Measurements from ENCODE around the gene WDPCP. TPM values are rescaled to one million over a fixed set of nuclear protein-coding genes. Genes with fewer than 3 reads are reported as not detected.

Gene WDPCP
- total and polyA plus RNA-seq, 2 of the 13 experiments (the other 11 are each of a cell fraction or from before 2014, with no cell fraction given): 2.9 to 5.2 TPM

GRCh38 chr2:63192889-63193774 lies 395.1 kb downstream of the WDPCP start (continued):
- TF ChIP-seq, protein P1, sequence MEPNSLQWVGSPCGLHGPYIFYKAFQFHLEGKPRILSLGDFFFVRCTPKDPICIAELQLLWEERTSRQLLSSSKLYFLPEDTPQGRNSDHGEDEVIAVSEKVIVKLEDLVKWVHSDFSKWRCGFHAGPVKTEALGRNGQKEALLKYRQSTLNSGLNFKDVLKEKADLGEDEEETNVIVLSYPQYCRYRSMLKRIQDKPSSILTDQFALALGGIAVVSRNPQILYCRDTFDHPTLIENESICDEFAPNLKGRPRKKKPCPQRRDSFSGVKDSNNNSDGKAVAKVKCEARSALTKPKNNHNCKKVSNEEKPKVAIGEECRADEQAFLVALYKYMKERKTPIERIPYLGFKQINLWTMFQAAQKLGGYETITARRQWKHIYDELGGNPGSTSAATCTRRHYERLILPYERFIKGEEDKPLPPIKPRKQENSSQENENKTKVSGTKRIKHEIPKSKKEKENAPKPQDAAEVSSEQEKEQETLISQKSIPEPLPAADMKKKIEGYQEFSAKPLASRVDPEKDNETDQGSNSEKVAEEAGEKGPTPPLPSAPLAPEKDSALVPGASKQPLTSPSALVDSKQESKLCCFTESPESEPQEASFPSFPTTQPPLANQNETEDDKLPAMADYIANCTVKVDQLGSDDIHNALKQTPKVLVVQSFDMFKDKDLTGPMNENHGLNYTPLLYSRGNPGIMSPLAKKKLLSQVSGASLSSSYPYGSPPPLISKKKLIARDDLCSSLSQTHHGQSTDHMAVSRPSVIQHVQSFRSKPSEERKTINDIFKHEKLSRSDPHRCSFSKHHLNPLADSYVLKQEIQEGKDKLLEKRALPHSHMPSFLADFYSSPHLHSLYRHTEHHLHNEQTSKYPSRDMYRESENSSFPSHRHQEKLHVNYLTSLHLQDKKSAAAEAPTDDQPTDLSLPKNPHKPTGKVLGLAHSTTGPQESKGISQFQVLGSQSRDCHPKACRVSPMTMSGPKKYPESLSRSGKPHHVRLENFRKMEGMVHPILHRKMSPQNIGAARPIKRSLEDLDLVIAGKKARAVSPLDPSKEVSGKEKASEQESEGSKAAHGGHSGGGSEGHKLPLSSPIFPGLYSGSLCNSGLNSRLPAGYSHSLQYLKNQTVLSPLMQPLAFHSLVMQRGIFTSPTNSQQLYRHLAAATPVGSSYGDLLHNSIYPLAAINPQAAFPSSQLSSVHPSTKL (CRISPR knock-in tag; IDR thresholded peaks at IDR 0.05): peak; percentile 95
- TF ChIP-seq KLF6 (CRISPR knock-in tag; IDR thresholded peaks at IDR 0.05) (peak; percentile 82; the same call in 1 of the 2 replicates), DPF2 (CRISPR knock-in tag; IDR thresholded peaks at IDR 0.05; ENCODE audit: borderline replicate concordance, low read depth) (peak; percentile 96), NFKBIZ (CRISPR knock-in tag; IDR thresholded peaks at IDR 0.05) (no peak; the same call in 1 of the 2 replicates), NCOR1 (IDR thresholded peaks at IDR 0.05; ENCODE audit: borderline replicate concordance, low read length) (peak; percentile 99), CREM (IDR thresholded peaks at IDR 0.05) (peak; percentile 99), CREM (CRISPR knock-in tag; IDR thresholded peaks at IDR 0.05) (no peak), EED (CRISPR knock-in tag; IDR thresholded peaks at IDR 0.05) (no peak), ZNF350 (CRISPR knock-in tag; IDR thresholded peaks at IDR 0.05; ENCODE audit: borderline replicate concordance, low read depth) (no peak), ZNF335 (CRISPR knock-in tag; IDR thresholded peaks at IDR 0.05) (0 out of 2 replicates have a peak, but pooled peaks have one; percentile 22), TARDBP (CRISPR knock-in tag; IDR thresholded peaks at IDR 0.05) (peak; percentile 87; the same call in 1 of the 2 replicates), ZNF17 (CRISPR knock-in tag; IDR thresholded peaks at IDR 0.05) (no peak), CEBPG (CRISPR knock-in tag; IDR thresholded peaks at IDR 0.05) (peak; percentile 97), ZFP1 (CRISPR knock-in tag; IDR thresholded peaks at IDR 0.05) (peak; percentile 32), ZBTB38 (CRISPR knock-in tag; IDR thresholded peaks at IDR 0.05) (no peak), RNF2 (conservative IDR thresholded peaks at IDR 0.05; ENCODE audit: low read depth) (no peak), HOXD1 (CRISPR knock-in tag; IDR thresholded peaks at IDR 0.05) (0 out of 2 replicates have a peak, but pooled peaks have one; percentile 34)
- TF ChIP-seq, protein P2, sequence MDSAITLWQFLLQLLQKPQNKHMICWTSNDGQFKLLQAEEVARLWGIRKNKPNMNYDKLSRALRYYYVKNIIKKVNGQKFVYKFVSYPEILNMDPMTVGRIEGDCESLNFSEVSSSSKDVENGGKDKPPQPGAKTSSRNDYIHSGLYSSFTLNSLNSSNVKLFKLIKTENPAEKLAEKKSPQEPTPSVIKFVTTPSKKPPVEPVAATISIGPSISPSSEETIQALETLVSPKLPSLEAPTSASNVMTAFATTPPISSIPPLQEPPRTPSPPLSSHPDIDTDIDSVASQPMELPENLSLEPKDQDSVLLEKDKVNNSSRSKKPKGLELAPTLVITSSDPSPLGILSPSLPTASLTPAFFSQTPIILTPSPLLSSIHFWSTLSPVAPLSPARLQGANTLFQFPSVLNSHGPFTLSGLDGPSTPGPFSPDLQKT (CRISPR knock-in tag; IDR thresholded peaks at IDR 0.05; ENCODE audit: borderline replicate concordance): no peak
- TF ChIP-seq, protein P3, sequence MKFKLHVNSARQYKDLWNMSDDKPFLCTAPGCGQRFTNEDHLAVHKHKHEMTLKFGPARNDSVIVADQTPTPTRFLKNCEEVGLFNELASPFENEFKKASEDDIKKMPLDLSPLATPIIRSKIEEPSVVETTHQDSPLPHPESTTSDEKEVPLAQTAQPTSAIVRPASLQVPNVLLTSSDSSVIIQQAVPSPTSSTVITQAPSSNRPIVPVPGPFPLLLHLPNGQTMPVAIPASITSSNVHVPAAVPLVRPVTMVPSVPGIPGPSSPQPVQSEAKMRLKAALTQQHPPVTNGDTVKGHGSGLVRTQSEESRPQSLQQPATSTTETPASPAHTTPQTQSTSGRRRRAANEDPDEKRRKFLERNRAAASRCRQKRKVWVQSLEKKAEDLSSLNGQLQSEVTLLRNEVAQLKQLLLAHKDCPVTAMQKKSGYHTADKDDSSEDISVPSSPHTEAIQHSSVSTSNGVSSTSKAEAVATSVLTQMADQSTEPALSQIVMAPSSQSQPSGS (CRISPR knock-in tag; IDR thresholded peaks at IDR 0.05): peak; percentile 78
- TF ChIP-seq, protein P4, sequence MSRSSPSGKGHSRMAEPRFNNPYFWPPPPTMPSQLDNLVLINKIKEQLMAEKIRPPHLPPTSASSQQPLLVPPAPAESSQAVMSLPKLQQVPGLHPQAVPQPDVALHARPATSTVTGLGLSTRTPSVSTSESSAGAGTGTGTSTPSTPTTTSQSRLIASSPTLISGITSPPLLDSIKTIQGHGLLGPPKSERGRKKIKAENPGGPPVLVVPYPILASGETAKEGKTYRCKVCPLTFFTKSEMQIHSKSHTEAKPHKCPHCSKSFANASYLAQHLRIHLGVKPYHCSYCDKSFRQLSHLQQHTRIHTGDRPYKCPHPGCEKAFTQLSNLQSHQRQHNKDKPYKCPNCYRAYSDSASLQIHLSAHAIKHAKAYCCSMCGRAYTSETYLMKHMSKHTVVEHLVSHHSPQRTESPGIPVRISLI (CRISPR knock-in tag; IDR thresholded peaks at IDR 0.05; ENCODE audit: borderline replicate concordance): peak; percentile 96
- TF ChIP-seq, protein P5, sequence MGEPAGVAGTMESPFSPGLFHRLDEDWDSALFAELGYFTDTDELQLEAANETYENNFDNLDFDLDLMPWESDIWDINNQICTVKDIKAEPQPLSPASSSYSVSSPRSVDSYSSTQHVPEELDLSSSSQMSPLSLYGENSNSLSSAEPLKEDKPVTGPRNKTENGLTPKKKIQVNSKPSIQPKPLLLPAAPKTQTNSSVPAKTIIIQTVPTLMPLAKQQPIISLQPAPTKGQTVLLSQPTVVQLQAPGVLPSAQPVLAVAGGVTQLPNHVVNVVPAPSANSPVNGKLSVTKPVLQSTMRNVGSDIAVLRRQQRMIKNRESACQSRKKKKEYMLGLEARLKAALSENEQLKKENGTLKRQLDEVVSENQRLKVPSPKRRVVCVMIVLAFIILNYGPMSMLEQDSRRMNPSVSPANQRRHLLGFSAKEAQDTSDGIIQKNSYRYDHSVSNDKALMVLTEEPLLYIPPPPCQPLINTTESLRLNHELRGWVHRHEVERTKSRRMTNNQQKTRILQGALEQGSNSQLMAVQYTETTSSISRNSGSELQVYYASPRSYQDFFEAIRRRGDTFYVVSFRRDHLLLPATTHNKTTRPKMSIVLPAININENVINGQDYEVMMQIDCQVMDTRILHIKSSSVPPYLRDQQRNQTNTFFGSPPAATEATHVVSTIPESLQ (CRISPR knock-in tag; conservative IDR thresholded peaks at IDR 0.05): peak; percentile 77; the same call in 1 of the 2 replicates

All from HepG2 (cell line).